Gastrocnemius medialis (tissue), 4 donors: Measurements from ENCODE around the gene PSORS1C2. TPM values are rescaled to one million over a fixed set of nuclear protein-coding genes. Genes with fewer than 3 reads are reported as not detected.

Source experiments
- ATAC-seq, 2 donors: fragments of 150-250 bp; one replicate each; pipeline ENCODE4 v1.9.1; 2016
- DNase-seq, 2 donors: peaks; one replicate each; pipeline ENCODE4 v3.0.0-alpha.2; 2019
- H3K27ac ChIP-seq, 4 donors: fragments of 200-600 bp; sonication (generic); 1 replicate in 1 of 4; 2 replicates in 3 of 4; pipeline ENCODE4 v1.5.1; 2016 to 2018; ENCODE audit warnings: mild to moderate bottlenecking in 2 of 4, moderate library complexity in 1 of 4
- H3K27me3 ChIP-seq, 3 donors: fragments of 200-600 bp; sonication (generic) in 2 of 3; 1 replicate in 1 of 3; 2 replicates in 2 of 3; pipeline versions ENCODE4 v1.5.1 to v1.6.0; 2016 to 2019; ENCODE audit warnings: mild to moderate bottlenecking in 1 of 3, moderate library complexity in 1 of 3
- H3K36me3 ChIP-seq, 2 donors: fragments of 200-600 bp; sonication (generic) in 1 of 2; one replicate each; pipeline ENCODE4 v1.5.1; 2017 to 2018
- H3K4me1 ChIP-seq, 2 donors: fragments of 200-600 bp; sonication (generic) in 1 of 2; one replicate each; pipeline ENCODE4 v1.5.1; 2016 to 2017; ENCODE audit warnings: mild to moderate bottlenecking in 2 of 2
- H3K4me3 ChIP-seq, 4 donors: fragments of 200-600 bp; sonication (generic) in 3 of 4; 1 replicate in 1 of 4; 2 replicates in 3 of 4; pipeline ENCODE4 v1.5.1; 2016 to 2019; ENCODE audit warnings: mild to moderate bottlenecking in 2 of 4
- H3K9me3 ChIP-seq, 3 donors: fragments of 200-600 bp; sonication (generic) in 2 of 3; 1 replicate in 1 of 3; 2 replicates in 2 of 3; pipeline ENCODE4 v1.5.1; 2016 to 2019
- POLR2A ChIP-seq, 2 donors: fragments of 450-650 bp; IDR thresholded peaks; one replicate each; pipeline ENCODE4 v1.6.1; 2017; ENCODE audit warnings: antibody characterized with exemption in 2 of 2, mild to moderate bottlenecking in 2 of 2, moderate library complexity in 2 of 2
- in situ Hi-C, 4 donors: fragments of 200-750 bp; cut with MboI; loops; one replicate each; pipeline versions ENCODE4 v1.15.0 to v1.8.0; 2017; ENCODE audit warnings: low sequenced_read_pairs in 4 of 4
- intact Hi-C: fragments of 100-400 bp; cut with DNase I; formaldehyde crosslinking; loops from one replicate; pipeline ENCODE4 v1.15.1; 2023; ENCODE audit warnings: low total_unique reads
- total RNA-seq, 4 donors: library from RNA; depleted of rRNA; stranded (reverse); fragments of >200 nt; gene quantifications; one replicate each; pipeline versions ENCODE4 v1.1.0 to v1.2.3, GENCODE V29; 2016
- TF ChIP-seq, protein P1 (sequence below), 5 experiments: fragments of 450-650 bp in 3 of 5; fragments of 200-600 bp in 2 of 5; sonication (generic) in 2 of 5; IDR thresholded peaks in 4 of 5; conservative IDR thresholded peaks in 1 of 5; 1 replicate in 4 of 5; 2 replicates in 1 of 5; pipeline ENCODE4 v1.5.1; 2016 to 2019; ENCODE audit warnings: antibody characterized with exemption in 5 of 5, mild to moderate bottlenecking in 3 of 5, moderate library complexity in 3 of 5

PSORS1C2 gene
- total RNA-seq, 4 donors from 2014 or later = not detected

DNA sequence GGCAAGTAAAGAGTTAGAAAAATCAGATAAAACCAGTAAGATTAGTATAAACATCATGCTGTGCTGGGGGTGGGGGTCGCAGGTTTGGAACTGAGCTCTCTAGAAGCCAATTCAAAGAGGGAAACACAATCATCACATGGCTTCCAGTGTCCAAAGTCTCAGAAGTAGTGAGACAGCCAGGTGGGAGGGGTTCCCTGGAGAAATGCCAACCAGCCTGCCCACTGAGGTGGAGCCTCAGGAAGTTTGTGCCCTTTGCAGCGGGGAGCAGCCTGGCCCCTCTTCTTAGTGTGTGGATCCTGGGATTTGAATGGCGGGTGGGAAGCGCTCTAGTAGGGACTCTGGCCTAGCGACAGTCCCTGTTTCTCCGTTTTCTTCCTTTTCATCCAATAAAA, 47.9 kb downstream of the PSORS1C2 start:
- H3K36me3 ChIP-seq = no peaks in the 10 kb centered on the region
- no peaks in the 10 kb centered on the region for H3K27me3 ChIP-seq
- H3K27ac ChIP-seq = no peak overlapping the region
- no peak overlapping the region for H3K4me3 ChIP-seq
- no peak for TF ChIP-seq POLR2A (IDR thresholded peaks at IDR 0.05)
- no peak for DNase-seq
- in situ Hi-C loops = loop anchor here in 2 of 4 donors (25.0 kb wide), 2 partner anchors 429 to 554 kb away; partner anchors contain the start of gene DHX16 (in 1 of the 2)
- ATAC-seq = no peak
- H3K4me1 ChIP-seq = peaks cover 8 to 22% of the 10 kb centered on the region in 2 donors
- H3K9me3 ChIP-seq = no peaks in the 10 kb centered on the region
- intact Hi-C loops = no loop called here

DNA sequence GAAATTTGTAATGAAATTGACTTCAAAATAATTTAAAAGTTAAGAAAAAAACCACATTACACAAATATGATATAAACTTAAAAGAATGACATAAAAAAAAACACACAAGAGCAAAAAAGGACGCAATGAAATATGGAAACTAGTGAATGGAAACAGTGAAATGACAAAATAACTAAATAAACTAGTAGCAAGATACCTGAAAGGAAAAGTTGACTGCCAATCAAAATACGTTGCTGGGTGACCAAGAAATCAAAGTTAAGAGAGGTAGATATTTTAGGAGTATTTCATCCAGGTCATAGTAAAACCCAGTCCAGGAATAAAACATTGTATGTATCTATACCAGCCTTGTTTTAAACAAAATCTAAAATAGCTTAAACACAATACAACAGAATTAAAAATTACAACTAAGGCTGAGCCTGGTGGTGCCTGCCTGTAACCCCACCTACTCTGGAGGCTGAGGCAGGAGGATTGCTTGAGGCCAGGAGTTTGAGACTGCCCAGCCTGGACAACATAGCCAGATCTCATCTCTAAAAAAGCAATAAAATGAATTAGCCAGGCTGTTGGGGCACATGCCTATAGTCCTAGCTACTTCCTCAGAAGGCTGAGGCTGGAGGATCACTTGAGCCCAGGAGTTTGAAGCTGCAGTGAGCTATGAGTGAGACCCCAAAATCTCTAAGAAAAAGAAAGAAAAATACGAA, 48.4 kb downstream of the PSORS1C2 start:
- ATAC-seq (no peak), DNase-seq (no peak)
- Histone ChIP-seq H3K4me3 (no peak overlapping the region), H3K36me3 (no peaks in the 10 kb centered on the region), H3K9me3 (no peaks in the 10 kb centered on the region), H3K27ac (no peak overlapping the region), H3K27me3 (no peaks in the 10 kb centered on the region), H3K4me1 (peaks cover 8 to 22% of the 10 kb centered on the region in 2 donors)
- TF ChIP-seq POLR2A (IDR thresholded peaks at IDR 0.05) = no peak
- TF ChIP-seq, protein P1, sequence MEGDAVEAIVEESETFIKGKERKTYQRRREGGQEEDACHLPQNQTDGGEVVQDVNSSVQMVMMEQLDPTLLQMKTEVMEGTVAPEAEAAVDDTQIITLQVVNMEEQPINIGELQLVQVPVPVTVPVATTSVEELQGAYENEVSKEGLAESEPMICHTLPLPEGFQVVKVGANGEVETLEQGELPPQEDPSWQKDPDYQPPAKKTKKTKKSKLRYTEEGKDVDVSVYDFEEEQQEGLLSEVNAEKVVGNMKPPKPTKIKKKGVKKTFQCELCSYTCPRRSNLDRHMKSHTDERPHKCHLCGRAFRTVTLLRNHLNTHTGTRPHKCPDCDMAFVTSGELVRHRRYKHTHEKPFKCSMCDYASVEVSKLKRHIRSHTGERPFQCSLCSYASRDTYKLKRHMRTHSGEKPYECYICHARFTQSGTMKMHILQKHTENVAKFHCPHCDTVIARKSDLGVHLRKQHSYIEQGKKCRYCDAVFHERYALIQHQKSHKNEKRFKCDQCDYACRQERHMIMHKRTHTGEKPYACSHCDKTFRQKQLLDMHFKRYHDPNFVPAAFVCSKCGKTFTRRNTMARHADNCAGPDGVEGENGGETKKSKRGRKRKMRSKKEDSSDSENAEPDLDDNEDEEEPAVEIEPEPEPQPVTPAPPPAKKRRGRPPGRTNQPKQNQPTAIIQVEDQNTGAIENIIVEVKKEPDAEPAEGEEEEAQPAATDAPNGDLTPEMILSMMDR (IDR thresholded peaks at IDR 0.05 in 4 of 5, conservative IDR thresholded peaks at IDR 0.05 in 1 of 5) = no peak
- intact Hi-C loops (no loop called here), in situ Hi-C loops (loop anchor here in 2 of 4 donors (25.0 kb wide), 2 partner anchors 428 to 553 kb away; partner anchors contain the start of gene DHX16 (in 1 of the 2))

Other genes starting within 250 kb of the PSORS1C2 start
- gene GTF2H4, start 230.9 kb downstream of the PSORS1C2 start, total RNA-seq = 10 to 100 TPM in 1 of 4 donors, 1 to 10 TPM in 3; 5.7 to 20.7 (median 7.5) TPM
- 10 to 100 TPM; 16.0 to 38.5 (median 19.3) TPM for gene VARS2, start 224.8 kb downstream of the PSORS1C2 start, total RNA-seq
- gene SFTA2, start 206.9 kb downstream of the PSORS1C2 start, total RNA-seq = not detected
- gene MUCL3, start 198.1 kb downstream of the PSORS1C2 start, total RNA-seq = not detected
- gene MUC21, start 155.3 kb downstream of the PSORS1C2 start, total RNA-seq = not detected
- gene MUC22, start 128.6 kb downstream of the PSORS1C2 start, total RNA-seq = under 1 TPM; 0.05 to 0.36 (median 0.18) TPM
- not detected for gene C6orf15, start 26.5 kb downstream of the PSORS1C2 start, total RNA-seq
- not detected for gene PSORS1C1, start 24.3 kb downstream of the PSORS1C2 start, total RNA-seq
- gene CDSN, start 18.6 kb downstream of the PSORS1C2 start, total RNA-seq = not detected
- gene CCHCR1, start 18.7 kb upstream of the PSORS1C2 start, total RNA-seq = 10 to 100 TPM in 1 of 4 donors, 1 to 10 TPM in 3; 4.9 to 34.3 (median 7.7) TPM
- gene TCF19, start 19.5 kb upstream of the PSORS1C2 start, total RNA-seq = 1 to 10 TPM; 1.5 to 5.1 (median 2.6) TPM
- not detected for gene POU5F1, start 31.6 kb upstream of the PSORS1C2 start, total RNA-seq
- gene HLA-C, start 133.0 kb upstream of the PSORS1C2 start, total RNA-seq = 100 to 1,000 TPM in 2 of 4 donors, 10 to 100 TPM in 2; 73.4 to 267 (median 133) TPM
- gene HLA-B, start 218.1 kb upstream of the PSORS1C2 start, total RNA-seq = 100 to 1,000 TPM; 182 to 300 (median 192) TPM